Naive thymus-derived CD4-positive, alpha-beta T cell (primary cell): ENCODE data around the gene GRIK1. TPM values are rescaled to one million over a fixed set of nuclear protein-coding genes. Genes with fewer than 3 reads are reported as not detected.

Experiments
- ATAC-seq: fragments of 150-1000 bp; cut with Tn5 transposase; 2 replicates; pipeline ENCODE4 v1.10.0; 2021; ENCODE audit warnings: mild to moderate bottlenecking, moderate library complexity
- CTCF ChIA-PET: fragments of 350-600 bp; sonication (Branson Sonifier 250); formaldehyde crosslinking; loops from one replicate; lab custom pipeline; 2021; ENCODE audit warnings: antibody characterized with exemption; lab: Charles Lee
- POLR2A ChIA-PET: fragments of 350-600 bp; sonication (Branson Sonifier 250); formaldehyde crosslinking; loops from one replicate; lab custom pipeline; 2021; ENCODE audit warnings: antibody characterized with exemption, inconsistent platforms; lab: Charles Lee
- DNase-seq, 9 donors: peaks; one replicate each; pipeline versions ENCODE4 v3.0.0 to v3.0.0-alpha.2; 2020 to 2022; ENCODE audit warnings: mixed read lengths in 1 of 9
- H3K27ac ChIP-seq: one replicate; pipeline ENCODE4 v1.7.0; 2013; ENCODE audit warnings: mild to moderate bottlenecking, low read depth, low read length, moderate library complexity
- H3K27me3 ChIP-seq, 2 donors: one replicate each; pipeline ENCODE4 v1.7.0; 2013; ENCODE audit warnings: low read length in 2 of 2, mild to moderate bottlenecking in 2 of 2, moderate library complexity in 2 of 2; ENCODE audit not compliant: control insufficient read depth in 2 of 2, insufficient read depth in 2 of 2
- H3K36me3 ChIP-seq, 3 experiments: 1 replicate in 2 of 3; 2 replicates in 1 of 3; pipeline ENCODE4 v1.7.0; 2013; ENCODE audit warnings: low read length in 3 of 3, mild to moderate bottlenecking in 3 of 3, moderate library complexity in 1 of 3; ENCODE audit not compliant: insufficient read depth in 3 of 3, control insufficient read depth in 2 of 3
- H3K4me1 ChIP-seq, 2 donors: one replicate each; pipeline ENCODE4 v1.7.0; 2013; ENCODE audit warnings: low read length in 2 of 2, mild to moderate bottlenecking in 2 of 2, moderate library complexity in 1 of 2; ENCODE audit not compliant: control insufficient read depth in 2 of 2, insufficient read depth in 2 of 2
- H3K4me3 ChIP-seq: 2 replicates; pipeline ENCODE4 v1.7.0; 2013; ENCODE audit warnings: mild to moderate bottlenecking, low read length
- H3K9me3 ChIP-seq, 3 experiments: 1 replicate in 2 of 3; 2 replicates in 1 of 3; pipeline ENCODE4 v1.7.0; 2013; ENCODE audit warnings: low read length in 3 of 3; ENCODE audit not compliant: control insufficient read depth in 2 of 3
- H3K27ac Mint-ChIP-seq, 9 donors: one replicate each; pipeline ENCODE4 v1.8.0; 2020 to 2022; ENCODE audit warnings: mixed read lengths in 9 of 9, mild to moderate bottlenecking in 8 of 9, moderate library complexity in 5 of 9, inconsistent platforms in 2 of 9
- H3K27me3 Mint-ChIP-seq, 5 donors: one replicate each; pipeline ENCODE4 v1.8.0; 2021 to 2022; ENCODE audit warnings: mixed read lengths in 5 of 5, mild to moderate bottlenecking in 1 of 5
- H3K36me3 Mint-ChIP-seq, 5 donors: one replicate each; pipeline ENCODE4 v1.8.0; 2020 to 2022; ENCODE audit warnings: mixed read lengths in 5 of 5, mild to moderate bottlenecking in 3 of 5, inconsistent platforms in 1 of 5
- H3K4me1 Mint-ChIP-seq, 7 donors: one replicate each; pipeline ENCODE4 v1.8.0; 2020 to 2022; ENCODE audit warnings: mixed read lengths in 7 of 7, mild to moderate bottlenecking in 3 of 7, inconsistent platforms in 1 of 7
- H3K4me3 Mint-ChIP-seq, 10 donors: one replicate each; pipeline ENCODE4 v1.8.0; 2020 to 2022; ENCODE audit warnings: mild to moderate bottlenecking in 10 of 10, mixed read lengths in 10 of 10, moderate library complexity in 6 of 10, inconsistent platforms in 2 of 10
- H3K9me3 Mint-ChIP-seq, 11 donors: one replicate each; pipeline ENCODE4 v1.8.0; 2020 to 2022; ENCODE audit warnings: mixed read lengths in 11 of 11, mild to moderate bottlenecking in 4 of 11, inconsistent platforms in 1 of 11, moderate library complexity in 1 of 11
- intact Hi-C, 2 donors: fragments of 100-400 bp; cut with micrococcal nuclease; formaldehyde crosslinking; loops; one replicate each; pipeline ENCODE4 v1.15.1; 2023
- polyA plus RNA-seq, 2 donors: library from polyadenylated mRNA; unstranded; fragments of 300-500 nt; fragmentation: Illumina TruSeq; gene quantifications; one replicate each; pipeline ENCODE4 v1.2.3, GENCODE V29; 2021
- total RNA-seq, 6 experiments: library from RNA in 5 of 6; stranded (reverse) in 5 of 6; gene quantifications; 1 replicate in 5 of 6; 2 replicates in 1 of 6; pipeline ENCODE4 v1.2.3 and lab custom pipeline; 2021 to 2026

GRIK1 gene
- total and polyA plus RNA-seq, 7 experiments from 2014 or later = 0.10 TPM; not detected in 6

GRCh38 chr21:29827647-29828046, 112.1 kb downstream of the GRIK1 start:
- Mint-ChIP-seq H3K27ac (no peak overlapping the region), H3K27me3 (peaks cover 0 to 25% (median 6%) of the 10 kb centered on the region in 5 donors), H3K36me3 (no peaks in the 10 kb centered on the region), H3K9me3 (peaks cover 3 to 28% (median 12%) of the 10 kb centered on the region in 11 donors), H3K4me1 (no peaks in the 10 kb centered on the region), H3K4me3 (no peak overlapping the region)
- intact Hi-C loops = no loop called here
- ATAC-seq (no peak), DNase-seq (no peak)
- Histone ChIP-seq H3K27me3 (no peaks in the 10 kb centered on the region), H3K27ac (no peak overlapping the region), H3K9me3 (no peaks in the 10 kb centered on the region), H3K36me3 (no peaks in the 10 kb centered on the region), H3K4me1 (no peaks in the 10 kb centered on the region), H3K4me3 (no peak overlapping the region)
- ChIA-PET POLR2A (no interaction called here), CTCF (no interaction called here)

DNA sequence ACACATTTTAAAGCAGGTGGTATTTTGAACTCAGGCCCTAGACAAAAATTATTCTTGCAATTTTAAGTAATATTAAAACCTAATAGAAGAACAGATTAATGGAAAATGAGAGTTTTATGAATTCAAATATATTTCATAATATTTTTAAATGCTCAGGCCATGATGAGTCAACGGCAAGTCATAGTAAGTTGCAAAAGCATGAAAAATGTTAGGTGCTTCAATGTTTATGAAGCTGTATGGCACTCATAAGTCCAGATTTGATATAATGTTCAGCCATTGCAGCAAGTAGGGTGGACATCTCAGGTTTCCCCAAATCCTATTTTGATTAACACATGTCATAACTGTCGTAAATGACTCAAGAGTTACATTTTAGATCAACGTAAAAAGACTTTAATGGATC, 112.6 kb downstream of the GRIK1 start:
- no peak for DNase-seq
- Mint-ChIP-seq H3K9me3 (peaks cover 3 to 24% (median 12%) of the 10 kb centered on the region in 11 donors), H3K27ac (no peak overlapping the region), H3K27me3 (peaks cover 0 to 24% (median 6%) of the 10 kb centered on the region in 5 donors), H3K36me3 (no peaks in the 10 kb centered on the region), H3K4me3 (no peak overlapping the region), H3K4me1 (no peaks in the 10 kb centered on the region)
- Histone ChIP-seq H3K27ac (no peak overlapping the region), H3K36me3 (no peaks in the 10 kb centered on the region), H3K27me3 (no peaks in the 10 kb centered on the region), H3K4me3 (no peak overlapping the region), H3K4me1 (no peaks in the 10 kb centered on the region), H3K9me3 (no peaks in the 10 kb centered on the region)
- POLR2A ChIA-PET = no interaction called here
- CTCF ChIA-PET = no interaction called here
- intact Hi-C loops = no loop called here
- no peak for ATAC-seq

DNA sequence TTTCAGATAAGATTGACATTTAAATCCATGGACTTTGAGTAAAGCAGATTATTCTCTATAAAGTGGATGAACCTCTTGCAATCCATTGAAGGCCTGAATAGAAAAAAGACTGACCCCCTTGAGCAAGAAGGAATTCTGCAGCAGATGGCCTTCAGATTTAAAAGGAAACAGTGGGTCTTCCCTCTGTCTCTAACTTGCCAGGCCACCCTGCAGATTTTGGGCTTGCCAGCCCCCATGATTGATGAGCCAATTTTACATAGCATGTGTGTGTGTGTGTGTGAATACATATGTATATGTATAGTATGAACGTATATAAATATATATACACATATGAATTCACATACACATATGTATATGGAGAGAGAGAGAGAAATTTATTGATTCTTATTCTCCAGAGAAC, 113.4 kb downstream of the GRIK1 start:
- Histone ChIP-seq H3K27ac (no peak overlapping the region), H3K9me3 (no peaks in the 10 kb centered on the region), H3K27me3 (no peaks in the 10 kb centered on the region), H3K36me3 (no peaks in the 10 kb centered on the region), H3K4me3 (no peak overlapping the region), H3K4me1 (no peaks in the 10 kb centered on the region)
- intact Hi-C loops = no loop called here
- H3K27me3 Mint-ChIP-seq = peaks cover 0 to 20% (median 6%) of the 10 kb centered on the region in 5 donors
- no peaks in the 10 kb centered on the region for H3K36me3 Mint-ChIP-seq
- POLR2A ChIA-PET = no interaction called here
- no peaks in the 10 kb centered on the region for H3K4me1 Mint-ChIP-seq
- no peak for DNase-seq
- H3K4me3 Mint-ChIP-seq = no peak overlapping the region
- CTCF ChIA-PET = no interaction called here
- no peak overlapping the region for H3K27ac Mint-ChIP-seq
- H3K9me3 Mint-ChIP-seq = peaks cover 1 to 16% (median 5%) of the 10 kb centered on the region in 11 donors
- ATAC-seq = no peak

DNA sequence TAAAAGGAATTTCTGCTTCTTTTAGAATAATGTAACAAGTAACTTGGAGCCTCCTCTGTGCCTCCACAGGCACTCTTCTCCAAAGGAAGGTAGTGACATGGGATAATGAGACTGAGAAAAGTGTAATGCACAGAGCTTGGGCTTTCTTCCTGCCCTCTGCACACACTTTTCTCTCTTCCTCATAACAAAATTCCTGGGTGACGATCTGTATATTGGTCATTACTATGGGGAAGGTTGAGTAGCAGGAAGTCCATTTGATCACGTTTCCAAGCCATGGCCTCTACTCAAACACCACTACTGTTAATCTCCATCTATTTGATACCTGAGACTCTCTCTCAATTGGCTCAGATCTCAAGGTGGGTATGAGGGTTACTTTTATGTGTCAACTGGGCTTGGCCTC, 113.9 kb downstream of the GRIK1 start:
- Histone ChIP-seq H3K36me3 (no peaks in the 10 kb centered on the region), H3K4me3 (no peak overlapping the region), H3K4me1 (no peaks in the 10 kb centered on the region), H3K27me3 (no peaks in the 10 kb centered on the region), H3K9me3 (no peaks in the 10 kb centered on the region), H3K27ac (no peak overlapping the region)
- Mint-ChIP-seq H3K4me3 (no peak overlapping the region), H3K36me3 (no peaks in the 10 kb centered on the region), H3K4me1 (no peaks in the 10 kb centered on the region), H3K27me3 (peaks cover 0 to 17% (median 6%) of the 10 kb centered on the region in 5 donors), H3K27ac (no peak overlapping the region), H3K9me3 (peaks cover 0 to 11% (median 4%) of the 10 kb centered on the region in 11 donors)
- intact Hi-C loops = no loop called here
- ATAC-seq (no peak), DNase-seq (no peak)
- POLR2A ChIA-PET = no interaction called here
- CTCF ChIA-PET = no interaction called here

- H3K4me3 ChIP-seq = no peak overlapping the region
- ChIA-PET CTCF (no interaction called here), POLR2A (no interaction called here)
- Mint-ChIP-seq H3K36me3 (no peaks in the 10 kb centered on the region), H3K27me3 (peaks cover 0 to 17% (median 6%) of the 10 kb centered on the region in 5 donors), H3K27ac (no peak overlapping the region), H3K4me3 (no peak overlapping the region), H3K4me1 (no peaks in the 10 kb centered on the region), H3K9me3 (peaks cover 0 to 9% (median 4%) of the 10 kb centered on the region in 11 donors)
- DNase-seq (no peak), ATAC-seq (no peak)
- no peak overlapping the region for H3K27ac ChIP-seq
- no peaks in the 10 kb centered on the region for H3K36me3 ChIP-seq
- no peaks in the 10 kb centered on the region for H3K27me3 ChIP-seq
- no peaks in the 10 kb centered on the region for H3K4me1 ChIP-seq
- H3K9me3 ChIP-seq = no peaks in the 10 kb centered on the region
- intact Hi-C loops = no loop called here
Measured at GRCh38 chr21:29825345-29825744, 114.5 kb downstream of the GRIK1 start.

GRCh38 chr21:29822064-29822463, 117.7 kb downstream of the GRIK1 start:
- DNase-seq (no peak), ATAC-seq (no peak)
- POLR2A ChIA-PET = no interaction called here
- Histone ChIP-seq H3K27me3 (no peaks in the 10 kb centered on the region), H3K9me3 (no peaks in the 10 kb centered on the region), H3K4me3 (no peak overlapping the region), H3K4me1 (no peaks in the 10 kb centered on the region), H3K36me3 (no peaks in the 10 kb centered on the region), H3K27ac (no peak overlapping the region)
- H3K36me3 Mint-ChIP-seq = no peaks in the 10 kb centered on the region
- H3K4me3 Mint-ChIP-seq = no peak overlapping the region
- CTCF ChIA-PET = no interaction called here
- no peak overlapping the region for H3K27ac Mint-ChIP-seq
- no peaks in the 10 kb centered on the region for H3K4me1 Mint-ChIP-seq
- intact Hi-C loops = no loop called here
- peaks cover 0 to 6% (median 5%) of the 10 kb centered on the region in 5 donors for H3K27me3 Mint-ChIP-seq
- peaks cover 0 to 2% (median 0%) of the 10 kb centered on the region in 11 donors for H3K9me3 Mint-ChIP-seq

DNA sequence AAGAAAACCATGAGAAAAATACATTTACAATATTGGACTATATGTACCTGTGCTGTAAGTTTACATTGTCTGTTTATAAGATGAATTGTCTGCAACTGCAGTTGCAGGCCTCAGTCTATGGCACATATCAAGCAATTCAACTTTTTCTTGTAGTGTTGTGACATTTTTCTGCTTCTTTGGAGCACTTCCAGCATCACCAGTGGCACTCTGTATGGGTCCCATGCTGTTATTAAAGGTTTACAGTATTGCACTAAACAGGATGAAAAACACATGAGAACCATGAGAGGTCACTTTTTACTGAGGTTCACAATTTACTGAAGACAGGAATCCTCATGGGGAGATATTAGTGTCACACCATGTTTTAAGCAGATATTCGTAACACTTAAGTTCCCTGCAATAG, 118.6 kb downstream of the GRIK1 start:
- H3K27me3 Mint-ChIP-seq = peaks cover 0 to 12% (median 5%) of the 10 kb centered on the region in 5 donors
- intact Hi-C loops = no loop called here
- no peaks in the 10 kb centered on the region for H3K4me1 ChIP-seq
- no peaks in the 10 kb centered on the region for H3K9me3 ChIP-seq
- DNase-seq (no peak), ATAC-seq (no peak)
- no peak overlapping the region for H3K27ac ChIP-seq
- no peaks in the 10 kb centered on the region for H3K4me1 Mint-ChIP-seq
- ChIA-PET CTCF (no interaction called here), POLR2A (no interaction called here)
- H3K4me3 Mint-ChIP-seq = no peak overlapping the region
- no peaks in the 10 kb centered on the region for H3K36me3 Mint-ChIP-seq
- peaks cover 0 to 2% (median 0%) of the 10 kb centered on the region in 11 donors for H3K9me3 Mint-ChIP-seq
- no peaks in the 10 kb centered on the region for H3K27me3 ChIP-seq
- no peaks in the 10 kb centered on the region for H3K36me3 ChIP-seq
- H3K4me3 ChIP-seq = no peak overlapping the region
- H3K27ac Mint-ChIP-seq = no peak overlapping the region
